ENCODE results near the gene SLC37A3. TPM values are rescaled to one million over a fixed set of nuclear protein-coding genes. Genes with fewer than 3 reads are reported as not detected.

The SLC37A3 gene
- total and polyA plus RNA-seq, 2 donors (not counting 1 experiment from before 2014, with no cell fraction given) = 9.1 to 20.1 TPM

GRCh38 chr7:140364819-140365218, 33.5 kb downstream of the SLC37A3 start:
- no peak for DNase-seq
- H3K27ac ChIP-seq (ENCODE audit: low read length in 2 of 2) = no peak overlapping the region
- Mint-ChIP-seq H3K27ac (no peak overlapping the region), H3K4me3 (no peak overlapping the region), H3K9me3 (ENCODE audit: insufficient read depth) (no peaks in the 10 kb centered on the region), H3K27me3 (no peaks in the 10 kb centered on the region), H3K4me1 (no peaks in the 10 kb centered on the region)
- H3K4me2 ChIP-seq (replicated peaks; ENCODE audit: low read depth, low read length, poor library complexity, severe bottlenecking) = no peak overlapping the region
- H4K20me1 ChIP-seq (ENCODE audit: control insufficient read depth, insufficient read depth, low read length, poor library complexity, severe bottlenecking) = no peaks in the 10 kb centered on the region
- H3K4me1 ChIP-seq (ENCODE audit: control insufficient read depth in 2 of 2, insufficient read depth in 2 of 2, low read length in 2 of 2) = no peaks in the 10 kb centered on the region
- POLR2A ChIA-PET = no interaction called here
- H2AFZ ChIP-seq (ENCODE audit: insufficient read depth, low read depth, low read length, poor library complexity, severe bottlenecking) = no peak overlapping the region
- H3K9ac ChIP-seq (ENCODE audit: low read length) = no peak overlapping the region
- no peaks in the 10 kb centered on the region for H3K27me3 ChIP-seq (replicated peaks in 1 of 4; ENCODE audit: control extremely low read depth in 1 of 4, control insufficient read depth in 3 of 4, insufficient read depth in 4 of 4, low read length in 3 of 4)
- no peak overlapping the region for H3K4me3 ChIP-seq (ENCODE audit: control extremely low read depth in 1 of 5, extremely low read depth in 1 of 5, insufficient read depth in 1 of 5, low read depth in 2 of 5, low read length in 4 of 5)
- no peak for ATAC-seq (ENCODE audit: low read depth)
- no CpG with 5 or more reads among the region's 3 CpGs for WGBS (ENCODE audit: insufficient coverage)
- H3K36me3 ChIP-seq (replicated peaks in 1 of 2; ENCODE audit: control extremely low read depth in 1 of 2, control insufficient read depth in 1 of 2, extremely low read depth in 1 of 2, insufficient read depth in 2 of 2, low read length in 1 of 2) = peaks cover 2 to 3% of the 10 kb centered on the region in 2 experiments
- TF ChIP-seq EZH2 (IDR thresholded peaks at IDR 0.05; ENCODE audit: borderline replicate concordance, insufficient read depth, low read depth, low read length, poor library complexity, severe bottlenecking) = no peak
- TF ChIP-seq, protein P1, sequence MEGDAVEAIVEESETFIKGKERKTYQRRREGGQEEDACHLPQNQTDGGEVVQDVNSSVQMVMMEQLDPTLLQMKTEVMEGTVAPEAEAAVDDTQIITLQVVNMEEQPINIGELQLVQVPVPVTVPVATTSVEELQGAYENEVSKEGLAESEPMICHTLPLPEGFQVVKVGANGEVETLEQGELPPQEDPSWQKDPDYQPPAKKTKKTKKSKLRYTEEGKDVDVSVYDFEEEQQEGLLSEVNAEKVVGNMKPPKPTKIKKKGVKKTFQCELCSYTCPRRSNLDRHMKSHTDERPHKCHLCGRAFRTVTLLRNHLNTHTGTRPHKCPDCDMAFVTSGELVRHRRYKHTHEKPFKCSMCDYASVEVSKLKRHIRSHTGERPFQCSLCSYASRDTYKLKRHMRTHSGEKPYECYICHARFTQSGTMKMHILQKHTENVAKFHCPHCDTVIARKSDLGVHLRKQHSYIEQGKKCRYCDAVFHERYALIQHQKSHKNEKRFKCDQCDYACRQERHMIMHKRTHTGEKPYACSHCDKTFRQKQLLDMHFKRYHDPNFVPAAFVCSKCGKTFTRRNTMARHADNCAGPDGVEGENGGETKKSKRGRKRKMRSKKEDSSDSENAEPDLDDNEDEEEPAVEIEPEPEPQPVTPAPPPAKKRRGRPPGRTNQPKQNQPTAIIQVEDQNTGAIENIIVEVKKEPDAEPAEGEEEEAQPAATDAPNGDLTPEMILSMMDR (IDR thresholded peaks at IDR 0.05) = no peak
- no peaks in the 10 kb centered on the region for H3K9me3 ChIP-seq (ENCODE audit: control extremely low read depth in 1 of 3, control insufficient read depth in 2 of 3, insufficient read depth in 1 of 3, low read length in 2 of 3)
- CTCF ChIA-PET = no interaction called here
- intact Hi-C loops (cut with micrococcal nuclease) = no loop called here
- H3K79me2 ChIP-seq (ENCODE audit: control insufficient read depth, insufficient read depth, low read length) = no peaks in the 10 kb centered on the region

DNA sequence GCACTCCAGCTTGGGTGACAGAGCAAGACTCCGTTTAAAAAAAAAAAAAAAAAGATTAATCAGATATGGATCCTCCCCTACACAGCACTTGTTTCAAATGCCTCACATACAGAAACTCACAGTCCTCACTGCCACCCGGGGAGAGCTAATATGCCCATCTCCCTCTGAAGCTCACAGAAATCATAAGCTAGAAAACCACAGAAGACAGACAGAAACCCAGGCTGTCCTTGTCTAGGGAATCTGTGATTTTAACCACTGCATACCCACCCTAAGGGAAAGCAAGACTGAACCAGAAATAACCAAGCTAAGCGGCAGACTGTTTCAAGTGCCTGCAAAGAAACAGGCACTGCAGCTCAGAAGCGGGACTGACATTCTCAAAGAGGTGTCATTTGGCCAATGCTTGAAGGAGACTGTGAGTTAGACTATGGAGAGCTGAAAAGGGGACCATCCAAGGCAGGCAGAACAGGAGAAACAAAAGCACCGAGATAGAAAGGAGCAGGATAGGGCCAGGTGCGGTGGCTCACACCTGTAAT, 37.6 kb downstream of the SLC37A3 start:
- no peak overlapping the region for H3K9ac ChIP-seq (ENCODE audit: low read length)
- Mint-ChIP-seq H3K4me3 (no peak overlapping the region), H3K9me3 (ENCODE audit: insufficient read depth) (no peaks in the 10 kb centered on the region), H3K27me3 (no peaks in the 10 kb centered on the region), H3K27ac (no peak overlapping the region), H3K4me1 (peaks cover 10% of the 10 kb centered on the region)
- intact Hi-C loops (cut with micrococcal nuclease) = no loop called here
- no peaks in the 10 kb centered on the region for H3K27me3 ChIP-seq (replicated peaks in 1 of 4; ENCODE audit: control extremely low read depth in 1 of 4, control insufficient read depth in 3 of 4, insufficient read depth in 4 of 4, low read length in 3 of 4)
- no peak for ATAC-seq (ENCODE audit: low read depth)
- 78% methylated on average over 4 of the region's 6 CpGs for WGBS (ENCODE audit: insufficient coverage)
- H3K79me2 ChIP-seq (ENCODE audit: control insufficient read depth, insufficient read depth, low read length) = no peaks in the 10 kb centered on the region
- H3K36me3 ChIP-seq (replicated peaks in 1 of 2; ENCODE audit: control extremely low read depth in 1 of 2, control insufficient read depth in 1 of 2, extremely low read depth in 1 of 2, insufficient read depth in 2 of 2, low read length in 1 of 2) = peaks cover 0 to 3% of the 10 kb centered on the region in 2 experiments
- H3K4me2 ChIP-seq (replicated peaks; ENCODE audit: low read depth, low read length, poor library complexity, severe bottlenecking) = no peak overlapping the region
- no peak overlapping the region for H3K4me3 ChIP-seq (ENCODE audit: control extremely low read depth in 1 of 5, extremely low read depth in 1 of 5, insufficient read depth in 1 of 5, low read depth in 2 of 5, low read length in 4 of 5)
- ChIA-PET CTCF (interaction anchor here (0.9 kb wide), 1 partner anchor 82 kb away, joined by 3 read pairs; no protein-coding TSS in a partner anchor), POLR2A (no interaction called here)
- no peak for DNase-seq
- no peaks in the 10 kb centered on the region for H3K9me3 ChIP-seq (ENCODE audit: control extremely low read depth in 1 of 3, control insufficient read depth in 2 of 3, insufficient read depth in 1 of 3, low read length in 2 of 3)
- H3K4me1 ChIP-seq (ENCODE audit: control insufficient read depth in 2 of 2, insufficient read depth in 2 of 2, low read length in 2 of 2) = peaks cover 10 to 15% of the 10 kb centered on the region in 2 donors
- no peak overlapping the region for H2AFZ ChIP-seq (ENCODE audit: insufficient read depth, low read depth, low read length, poor library complexity, severe bottlenecking)
- TF ChIP-seq, protein P1 (IDR thresholded peaks at IDR 0.05) = no peak
- TF ChIP-seq EZH2 (IDR thresholded peaks at IDR 0.05; ENCODE audit: borderline replicate concordance, insufficient read depth, low read depth, low read length, poor library complexity, severe bottlenecking) = no peak
- H3K27ac ChIP-seq (ENCODE audit: low read length in 2 of 2) = no peak overlapping the region
- no peaks in the 10 kb centered on the region for H4K20me1 ChIP-seq (ENCODE audit: control insufficient read depth, insufficient read depth, low read length, poor library complexity, severe bottlenecking)

All from B cell (primary cell).